CD14-positive monocyte (primary cell): ENCODE data around the gene WEE2. TPM values are rescaled to one million over a fixed set of nuclear protein-coding genes. Genes with fewer than 3 reads are reported as not detected.

Experiments
- DNase-seq, 3 donors: peaks; one replicate each; pipeline ENCODE4 v3.0.0-alpha.2; 2011 to 2022
- H2AFZ ChIP-seq: 2 replicates; pipeline ENCODE4 v1.6.0; 2012; ENCODE audit warnings: mild to moderate bottlenecking, low read depth, low read length, inconsistent platforms; ENCODE audit not compliant: insufficient read depth, poor library complexity, severe bottlenecking
- H3K27ac ChIP-seq, 2 donors: 1 replicate in 1 of 2; 2 replicates in 1 of 2; pipeline ENCODE4 v1.5.1; 2012 to 2013; ENCODE audit warnings: low read length in 2 of 2, control low read depth in 1 of 2, inconsistent platforms in 1 of 2, low read depth in 1 of 2, mild to moderate bottlenecking in 1 of 2
- H3K27me3 ChIP-seq, 2 donors: one replicate each; pipeline versions ENCODE4 v1.6.0 to v1.6.1; 2011 to 2013; ENCODE audit warnings: low read length in 2 of 2; ENCODE audit not compliant: control insufficient read depth in 2 of 2, insufficient read depth in 2 of 2
- H3K36me3 ChIP-seq, 2 donors: replicated peaks in 1 of 2; 1 replicate in 1 of 2; 2 replicates in 1 of 2; pipeline versions ENCODE4 v1.5.1 to v1.6.1; 2012 to 2013; ENCODE audit warnings: low read length in 2 of 2, control low read depth in 1 of 2, inconsistent platforms in 1 of 2, mild to moderate bottlenecking in 1 of 2; ENCODE audit not compliant: insufficient read depth in 2 of 2, control insufficient read depth in 1 of 2
- H3K4me1 ChIP-seq, 2 donors: 1 replicate in 1 of 2; 2 replicates in 1 of 2; pipeline versions ENCODE4 v1.5.1 to v1.6.1; 2012 to 2013; ENCODE audit warnings: low read length in 2 of 2, control low read depth in 1 of 2, inconsistent platforms in 1 of 2, mild to moderate bottlenecking in 1 of 2, moderate library complexity in 1 of 2; ENCODE audit not compliant: insufficient read depth in 2 of 2, control insufficient read depth in 1 of 2
- H3K4me2 ChIP-seq: replicated peaks from 2 replicates; pipeline ENCODE3; 2012; ENCODE audit warnings: low read length, moderate library complexity, mild to moderate bottlenecking; ENCODE audit not compliant: poor library complexity, severe bottlenecking; ENCODE audit errors: extremely low read depth
- H3K4me3 ChIP-seq, 3 experiments: fragments of 200-600 bp in 1 of 3; sonication (generic) in 1 of 3; replicated peaks in 1 of 3; 1 replicate in 2 of 3; 2 replicates in 1 of 3; pipeline ENCODE4 v1.5.1; 2011 to 2013; ENCODE audit warnings: low read length in 3 of 3, mild to moderate bottlenecking in 3 of 3, control low read depth in 2 of 3, low read depth in 2 of 3, inconsistent platforms in 1 of 3, moderate library complexity in 1 of 3
- H3K79me2 ChIP-seq: 2 replicates; pipeline ENCODE4 v1.6.0; 2012; ENCODE audit warnings: mild to moderate bottlenecking, control low read depth, inconsistent platforms, low read length, moderate library complexity; ENCODE audit not compliant: insufficient read depth
- H3K9ac ChIP-seq: 2 replicates; pipeline ENCODE4 v1.6.0; 2017; ENCODE audit warnings: low read length, mild to moderate bottlenecking; ENCODE audit not compliant: insufficient read depth, poor library complexity, severe bottlenecking
- H3K9me3 ChIP-seq, 2 donors: replicated peaks in 1 of 2; 1 replicate in 1 of 2; 2 replicates in 1 of 2; pipeline versions ENCODE4 v1.5.1 to v1.6.1; 2012 to 2013; ENCODE audit warnings: low read length in 2 of 2, control low read depth in 1 of 2; ENCODE audit not compliant: control insufficient read depth in 1 of 2, insufficient read depth in 1 of 2
- H4K20me1 ChIP-seq: 2 replicates; pipeline ENCODE4 v1.6.0; 2012; ENCODE audit warnings: mild to moderate bottlenecking, low read length, control low read depth, moderate library complexity; ENCODE audit not compliant: insufficient read depth
- H3K27ac Mint-ChIP-seq, 7 donors: one replicate each; pipeline ENCODE4 v1.8.0; 2020; ENCODE audit warnings: mild to moderate bottlenecking in 7 of 7, mixed read lengths in 7 of 7, moderate library complexity in 6 of 7, inconsistent platforms in 2 of 7
- H3K27me3 Mint-ChIP-seq, 3 donors: one replicate each; pipeline ENCODE4 v1.8.0; 2021 to 2022; ENCODE audit warnings: low read depth in 3 of 3, mild to moderate bottlenecking in 3 of 3, mixed read lengths in 3 of 3, moderate library complexity in 3 of 3, inconsistent platforms in 1 of 3
- H3K36me3 Mint-ChIP-seq, 2 donors: one replicate each; pipeline ENCODE4 v1.8.0; 2020; ENCODE audit warnings: mixed read lengths in 2 of 2, inconsistent platforms in 1 of 2, mild to moderate bottlenecking in 1 of 2
- H3K4me1 Mint-ChIP-seq: one replicate; pipeline ENCODE4 v1.8.0; 2020; ENCODE audit warnings: mild to moderate bottlenecking, mixed read lengths
- H3K4me3 Mint-ChIP-seq, 2 donors: one replicate each; pipeline ENCODE4 v1.8.0; 2020; ENCODE audit warnings: mild to moderate bottlenecking in 2 of 2, mixed read lengths in 2 of 2, moderate library complexity in 1 of 2
- H3K9me3 Mint-ChIP-seq, 7 donors: one replicate each; pipeline ENCODE4 v1.8.0; 2020 to 2022; ENCODE audit warnings: mixed read lengths in 7 of 7, mild to moderate bottlenecking in 6 of 7, moderate library complexity in 6 of 7, inconsistent platforms in 2 of 7
- CTCF ChIP-seq: fragments of 200-600 bp; IDR thresholded peaks from one replicate; pipeline ENCODE4 v1.8.0; 2022; ENCODE audit warnings: antibody characterized with exemption, mild to moderate bottlenecking
- WGBS: methylation state at CpG from one replicate; pipeline ENCODE4 v1.1.5; 2013; ENCODE audit warnings: missing lambda C conversion rate; ENCODE audit not compliant: insufficient coverage; 5-methylcytosine and 5-hydroxymethylcytosine counted together
- intact Hi-C, 2 donors: fragments of 100-400 bp; cut with micrococcal nuclease; formaldehyde crosslinking; loops; one replicate each; pipeline versions ENCODE4 v1.15.0 to v1.15.1; 2023
- polyA plus RNA-seq, 3 donors: library from polyadenylated mRNA; depleted of rRNA in 1 of 3; unstranded in 2 of 3; stranded (reverse) in 1 of 3; fragments of 300-500 nt in 2 of 3; fragments of >200 nt in 1 of 3; fragmentation: Illumina TruSeq in 2 of 3; gene quantifications; 1 replicate in 2 of 3; 2 replicates in 1 of 3; pipeline ENCODE4 v1.2.3, GENCODE V29; 2012 to 2021

Gene WEE2
- polyA plus RNA-seq, 3 donors = not detected

- no peaks in the 10 kb centered on the region for H3K27me3 Mint-ChIP-seq
- Histone ChIP-seq H3K9me3 (no peaks in the 10 kb centered on the region), H3K27ac (no peak overlapping the region), H2AFZ (no peak overlapping the region), H3K79me2 (no peaks in the 10 kb centered on the region), H3K9ac (no peak overlapping the region), H3K4me1 (peaks cover 6 to 8% of the 10 kb centered on the region in 2 donors), H3K4me2 (no peak overlapping the region), H3K27me3 (no peaks in the 10 kb centered on the region), H4K20me1 (no peaks in the 10 kb centered on the region), H3K36me3 (peaks cover 0 to under 1% of the 10 kb centered on the region in 2 donors), H3K4me3 (no peak overlapping the region)
- H3K4me1 Mint-ChIP-seq = peaks cover 10% of the 10 kb centered on the region
- WGBS = no CpG with 5 or more reads among the region's 3 CpGs
- intact Hi-C loops = no loop called here
- no peaks in the 10 kb centered on the region for H3K9me3 Mint-ChIP-seq
- no peak for TF ChIP-seq CTCF
- no peak overlapping the region for H3K27ac Mint-ChIP-seq
- no peak for DNase-seq
- H3K36me3 Mint-ChIP-seq = peaks cover 0 to 5% of the 10 kb centered on the region in 2 donors
- no peak overlapping the region for H3K4me3 Mint-ChIP-seq
Observed at GRCh38 chr7:141691540-141691939, 16.6 kb upstream of the WEE2 start.

- no peak overlapping the region for H2AFZ ChIP-seq
- no peak overlapping the region for H3K4me3 Mint-ChIP-seq
- H3K9ac ChIP-seq = no peak overlapping the region
- intact Hi-C loops = no loop called here
- no peaks in the 10 kb centered on the region for H3K9me3 Mint-ChIP-seq
- H3K4me3 ChIP-seq = no peak overlapping the region
- H3K27ac ChIP-seq = no peak overlapping the region
- no peak for TF ChIP-seq CTCF
- no peaks in the 10 kb centered on the region for H4K20me1 ChIP-seq
- no CpG with 5 or more reads among the region's 4 CpGs for WGBS
- DNase-seq = no peak
- no peaks in the 10 kb centered on the region for H3K36me3 ChIP-seq
- peaks cover 6 to 8% of the 10 kb centered on the region in 2 donors for H3K4me1 ChIP-seq
- H3K27ac Mint-ChIP-seq = no peak overlapping the region
- H3K4me2 ChIP-seq = no peak overlapping the region
- H3K27me3 ChIP-seq = no peaks in the 10 kb centered on the region
- H3K9me3 ChIP-seq = no peaks in the 10 kb centered on the region
- H3K4me1 Mint-ChIP-seq = peaks cover 12% of the 10 kb centered on the region
- no peaks in the 10 kb centered on the region for H3K27me3 Mint-ChIP-seq
- H3K36me3 Mint-ChIP-seq = peaks cover 0 to 5% of the 10 kb centered on the region in 2 donors
- no peaks in the 10 kb centered on the region for H3K79me2 ChIP-seq
Observed at GRCh38 chr7:141691961-141692360, 16.2 kb upstream of the WEE2 start.
